Karpas-422 (cell line): ENCODE results near the gene PROX1. TPM values are rescaled to one million over a fixed set of nuclear protein-coding genes. Genes with fewer than 3 reads are reported as not detected.

Source experiments
- DNase-seq: peaks from one replicate; pipeline ENCODE4 v3.0.0-alpha.2; 2015
- H2AFZ ChIP-seq: fragments of 200-600 bp; sonication (generic); 2 replicates; pipeline ENCODE4 v1.6.1; 2014; ENCODE audit warnings: antibody characterized with exemption, low read length, mixed read lengths
- H3K27ac ChIP-seq: fragments of 200-600 bp; sonication (generic); 2 replicates; pipeline ENCODE4 v1.5.1; 2014; ENCODE audit warnings: mild to moderate bottlenecking, low read length, moderate library complexity
- H3K27me3 ChIP-seq: fragments of 200-600 bp; sonication (generic); 2 replicates; pipeline ENCODE4 v1.6.1; 2014; ENCODE audit warnings: low read length, mixed read lengths
- H3K36me3 ChIP-seq: fragments of 200-600 bp; sonication (generic); 2 replicates; pipeline ENCODE4 v1.6.1; 2014; ENCODE audit warnings: low read length, mixed read lengths; ENCODE audit not compliant: insufficient read depth
- H3K4me1 ChIP-seq: fragments of 200-600 bp; sonication (generic); 2 replicates; pipeline ENCODE4 v1.6.1; 2014; ENCODE audit warnings: mild to moderate bottlenecking, low read length, mixed read lengths
- H3K4me2 ChIP-seq: fragments of 200-600 bp; sonication (generic); 2 replicates; pipeline ENCODE4 v1.6.1; 2014; ENCODE audit warnings: low read length, low read depth, mild to moderate bottlenecking; ENCODE audit not compliant: poor library complexity, severe bottlenecking
- H3K4me3 ChIP-seq: fragments of 200-600 bp; sonication (generic); 2 replicates; pipeline ENCODE4 v1.5.1; 2014; ENCODE audit warnings: mild to moderate bottlenecking, antibody characterized with exemption, low read length, mixed read lengths
- H3K79me2 ChIP-seq: fragments of 200-600 bp; sonication (generic); 2 replicates; pipeline ENCODE4 v1.6.1; 2014; ENCODE audit warnings: mild to moderate bottlenecking, low read length, mixed read lengths
- H3K9ac ChIP-seq: fragments of 200-600 bp; sonication (generic); 2 replicates; pipeline ENCODE4 v1.6.0; 2014; ENCODE audit warnings: low read length
- H3K9me2 ChIP-seq: fragments of 200-600 bp; sonication (generic), shearing (Covaris generic); replicated peaks from 2 replicates; pipeline ENCODE4 v1.6.0; 2014; ENCODE audit warnings: mild to moderate bottlenecking, low read length, moderate library complexity; ENCODE audit not compliant: insufficient read depth
- H3K9me3 ChIP-seq: fragments of 300-700, 200-600 bp; sonication (generic); 2 replicates; pipeline ENCODE4 v1.6.1; 2014; ENCODE audit warnings: low read length, mixed read lengths
- H4K20me1 ChIP-seq: fragments of 200-600 bp; sonication (generic); 2 replicates; pipeline ENCODE4 v1.6.1; 2014; ENCODE audit warnings: mild to moderate bottlenecking, antibody characterized with exemption, low read length, low read depth; ENCODE audit not compliant: insufficient read depth
- total RNA-seq: library from RNA; depleted of rRNA; stranded (reverse); fragments of >200 nt; shearing (Covaris generic); gene quantifications from 2 replicates; pipeline ENCODE4 v1.2.3, GENCODE V29; 2014; ENCODE audit warnings: low replicate concordance; rRNA removed

Gene PROX1
- 0.25 and 0.41 TPM in 2 replicates for total RNA-seq

GRCh38 chr1:213987927-213988506, at the start of gene PROX1:
TSS of gene PROX1 (plus strand) at chr1:213987973. CDS start at chr1:213996536, 8,563 bp downstream.
- Histone ChIP-seq H3K4me3 (peak within 1 kb of the TSS; percentile 74), H3K4me2 (peak within 1 kb of the TSS; percentile 96)
- DNase-seq: peak; percentile 95

GRCh38 chr1:213938776-213939175, 49.0 kb upstream of the PROX1 start:
- Histone ChIP-seq H4K20me1 (no peaks in the 10 kb centered on the region), H3K79me2 (no peaks in the 10 kb centered on the region), H3K4me1 (peaks cover 20% of the 10 kb centered on the region), H3K27me3 (peaks cover 2% of the 10 kb centered on the region; the same call in 1 of the 2 replicates), H3K9ac (no peak overlapping the region), H3K27ac (no peak overlapping the region), H3K9me3 (no peaks in the 10 kb centered on the region), H3K36me3 (no peaks in the 10 kb centered on the region), H3K4me3 (no peak overlapping the region), H3K4me2 (no peak overlapping the region), H2AFZ (no peak overlapping the region), H3K9me2 (no peaks in the 10 kb centered on the region)
- DNase-seq: no peak

More at GRCh38 chr1:213987927-213988506, at the start of gene PROX1:
- Histone ChIP-seq H3K4me1 (peaks cover 19% of the 10 kb centered on the region), H2AFZ (peak within 1 kb of the TSS; percentile 44), H3K36me3 (no peaks in the 10 kb centered on the region), H4K20me1 (no peaks in the 10 kb centered on the region), H3K27ac (peak within 1 kb of the TSS; percentile 60), H3K27me3 (no peaks in the 10 kb centered on the region), H3K79me2 (no peaks in the 10 kb centered on the region), H3K9me2 (no peaks in the 10 kb centered on the region), H3K9me3 (no peaks in the 10 kb centered on the region), H3K9ac (peak within 1 kb of the TSS; percentile 72)

GRCh38 chr1:213939888-213940287, 47.9 kb upstream of the PROX1 start:
- H3K4me1 ChIP-seq: peaks cover 20% of the 10 kb centered on the region
- no peak for DNase-seq
- H3K36me3 ChIP-seq: no peaks in the 10 kb centered on the region
- no peak overlapping the region for H3K9ac ChIP-seq
- H4K20me1 ChIP-seq: no peaks in the 10 kb centered on the region
- H3K27me3 ChIP-seq: peaks cover 2% of the 10 kb centered on the region; the same call in 1 of the 2 replicates
- H2AFZ ChIP-seq: no peak overlapping the region
- H3K79me2 ChIP-seq: no peaks in the 10 kb centered on the region
- peak overlapping the region; percentile 57 for H3K4me2 ChIP-seq
- no peak overlapping the region for H3K27ac ChIP-seq
- H3K9me2 ChIP-seq: no peaks in the 10 kb centered on the region
- H3K9me3 ChIP-seq: no peaks in the 10 kb centered on the region
- H3K4me3 ChIP-seq: no peak overlapping the region

- no peaks in the 10 kb centered on the region for H3K36me3 ChIP-seq
- H3K9me2 ChIP-seq: no peaks in the 10 kb centered on the region
- DNase-seq: peak; percentile 40
- H3K79me2 ChIP-seq: no peaks in the 10 kb centered on the region
- peaks cover 20% of the 10 kb centered on the region for H3K4me1 ChIP-seq
- H4K20me1 ChIP-seq: no peaks in the 10 kb centered on the region
- no peak overlapping the region for H2AFZ ChIP-seq
- peak overlapping the region; percentile 13; the same call in 1 of the 2 replicates for H3K4me3 ChIP-seq
- no peak overlapping the region for H3K27ac ChIP-seq
- peaks cover 2% of the 10 kb centered on the region; the same call in 1 of the 2 replicates for H3K27me3 ChIP-seq
- H3K4me2 ChIP-seq: peak overlapping the region; percentile 57
- no peak overlapping the region for H3K9ac ChIP-seq
- no peaks in the 10 kb centered on the region for H3K9me3 ChIP-seq
Measured at GRCh38 chr1:213940947-213941346, 46.8 kb upstream of the PROX1 start.

- H3K27me3 ChIP-seq: peaks cover 2% of the 10 kb centered on the region; the same call in 1 of the 2 replicates
- no peak overlapping the region for H3K4me2 ChIP-seq
- H4K20me1 ChIP-seq: no peaks in the 10 kb centered on the region
- no peak overlapping the region for H3K27ac ChIP-seq
- H3K4me1 ChIP-seq: peaks cover 20% of the 10 kb centered on the region
- no peak overlapping the region for H3K4me3 ChIP-seq
- H2AFZ ChIP-seq: no peak overlapping the region
- H3K9me3 ChIP-seq: no peaks in the 10 kb centered on the region
- no peaks in the 10 kb centered on the region for H3K79me2 ChIP-seq
- DNase-seq: no peak
- H3K9ac ChIP-seq: no peak overlapping the region
- H3K36me3 ChIP-seq: no peaks in the 10 kb centered on the region
- H3K9me2 ChIP-seq: no peaks in the 10 kb centered on the region
Measured at GRCh38 chr1:213942061-213942460, 45.7 kb upstream of the PROX1 start.

GRCh38 chr1:213947200-213947801, 40.5 kb upstream of the PROX1 start:
- Histone ChIP-seq H3K36me3 (no peaks in the 10 kb centered on the region), H3K9me2 (no peaks in the 10 kb centered on the region), H4K20me1 (no peaks in the 10 kb centered on the region), H3K4me1 (no peaks in the 10 kb centered on the region), H3K4me3 (no peak overlapping the region), H3K9ac (no peak overlapping the region), H3K9me3 (no peaks in the 10 kb centered on the region), H3K27ac (no peak overlapping the region), H3K79me2 (no peaks in the 10 kb centered on the region), H3K27me3 (no peaks in the 10 kb centered on the region), H3K4me2 (no peak overlapping the region), H2AFZ (no peak overlapping the region)
- DNase-seq: no peak

GRCh38 chr1:213951876-213952275, 35.9 kb upstream of the PROX1 start:
- H3K4me1 ChIP-seq: no peaks in the 10 kb centered on the region
- no peak overlapping the region for H2AFZ ChIP-seq
- H3K4me3 ChIP-seq: no peak overlapping the region
- no peaks in the 10 kb centered on the region for H3K27me3 ChIP-seq
- H3K9ac ChIP-seq: no peak overlapping the region
- H3K9me3 ChIP-seq: no peaks in the 10 kb centered on the region
- H3K79me2 ChIP-seq: no peaks in the 10 kb centered on the region
- H3K27ac ChIP-seq: no peak overlapping the region
- no peaks in the 10 kb centered on the region for H3K36me3 ChIP-seq
- no peak overlapping the region for H3K4me2 ChIP-seq
- H3K9me2 ChIP-seq: no peaks in the 10 kb centered on the region
- no peak for DNase-seq
- H4K20me1 ChIP-seq: no peaks in the 10 kb centered on the region

GRCh38 chr1:213953806-213954205, 34.0 kb upstream of the PROX1 start:
- Histone ChIP-seq H3K9me3 (no peaks in the 10 kb centered on the region), H3K4me2 (no peak overlapping the region), H4K20me1 (no peaks in the 10 kb centered on the region), H3K4me3 (no peak overlapping the region), H3K9me2 (no peaks in the 10 kb centered on the region), H3K9ac (no peak overlapping the region), H3K79me2 (no peaks in the 10 kb centered on the region), H3K4me1 (no peaks in the 10 kb centered on the region), H2AFZ (no peak overlapping the region), H3K36me3 (no peaks in the 10 kb centered on the region), H3K27me3 (no peaks in the 10 kb centered on the region), H3K27ac (no peak overlapping the region)
- DNase-seq: no peak
